HepG2 (cell line): ENCODE measurements around the gene LRRC73. TPM values are rescaled to one million over a fixed set of nuclear protein-coding genes. Genes with fewer than 3 reads are reported as not detected.

Experiments
- ATAC-seq: fragments of 200-7000 bp; cut with Tn5 transposase; 3 replicates; pipeline ENCODE4 v1.9.1; 2020; ENCODE audit warnings: mild to moderate bottlenecking, moderate library complexity
- BruUV-seq: library from RNA; stranded (reverse); fragments of 400-500 nt; replicated peaks from 2 replicates; lab custom pipeline; 2021; lab: Mats Ljungman, UMichigan
- CTCF ChIA-PET: fragments of 300-600 bp; formaldehyde crosslinking; extraction: SDS; loops from one replicate; lab custom pipeline; 2021; ENCODE audit warnings: low total read pairs, inconsistent platforms, low intra/inter-chr PET ratio; lab: Yijun Ruan, JAX
- POLR2A ChIA-PET: fragments of 350-600 bp; sonication (Branson Sonifier 250); formaldehyde crosslinking; loops from one replicate; lab custom pipeline; 2020; ENCODE audit warnings: antibody characterized with exemption, inconsistent platforms; lab: Yijun Ruan, JAX
- DNase-seq: peaks from one replicate; pipeline ENCODE4 v3.0.0-alpha.2; 2015; ENCODE audit warnings: low spot score
- FAIRE-seq: peaks from 3 replicates; lab custom pipeline; 2011; peaks lifted over from hg19 to GRCh38; lab: Jason Lieb, UNC
- H2AFZ ChIP-seq: one replicate; pipeline ENCODE4 v1.6.1; 2011; ENCODE audit warnings: low read length, inconsistent platforms
- H3K27ac ChIP-seq: fragments of 300-600 bp; 3 replicates; pipeline ENCODE4 v1.8.0; 2011; ENCODE audit warnings: mixed run types, mild to moderate bottlenecking, mixed read lengths, low read length, inconsistent platforms; ENCODE audit not compliant: insufficient read depth; ENCODE audit errors: extremely low read length
- H3K27me3 ChIP-seq, 2 experiments: fragments of 200-600 bp in 1 of 2; 2 replicates in 1 of 2; 3 replicates in 1 of 2; pipeline versions ENCODE4 v1.6.0 to v1.8.0; 2011; ENCODE audit warnings: low read length in 2 of 2, mild to moderate bottlenecking in 2 of 2, moderate library complexity in 2 of 2, inconsistent platforms in 1 of 2; ENCODE audit not compliant: insufficient read depth in 2 of 2, control insufficient read depth in 1 of 2
- H3K36me3 ChIP-seq, 2 experiments: fragments of 200-600 bp in 1 of 2; replicated peaks in 1 of 2; 2 replicates in 1 of 2; 3 replicates in 1 of 2; pipeline versions ENCODE4 v1.5.1 to v1.8.0; 2011; ENCODE audit warnings: low read length in 2 of 2, inconsistent platforms in 1 of 2; ENCODE audit not compliant: insufficient read depth in 2 of 2, control insufficient read depth in 1 of 2
- H3K4me1 ChIP-seq: 2 replicates; pipeline ENCODE4 v1.5.1; 2012; ENCODE audit warnings: low read length, inconsistent platforms; ENCODE audit not compliant: insufficient read depth
- H3K4me2 ChIP-seq: 2 replicates; pipeline ENCODE4 v1.6.0; 2011; ENCODE audit warnings: low read depth, low read length, inconsistent platforms
- H3K4me3 ChIP-seq, 3 experiments: fragments of 200-600 bp in 1 of 3; sonication (generic), shearing (Covaris generic) in 1 of 3; replicated peaks in 1 of 3; 2 replicates each; pipeline ENCODE4 v1.5.1; 2011 to 2016; ENCODE audit warnings: low read length in 3 of 3, inconsistent platforms in 2 of 3, low read depth in 2 of 3, mild to moderate bottlenecking in 2 of 3, control low read depth in 1 of 3, mixed read lengths in 1 of 3; ENCODE audit not compliant: insufficient read depth in 1 of 3
- H3K79me2 ChIP-seq: one replicate; pipeline ENCODE4 v1.6.1; 2011; ENCODE audit warnings: low read length, inconsistent platforms; ENCODE audit not compliant: insufficient read depth
- H3K9ac ChIP-seq: 2 replicates; pipeline ENCODE4 v1.6.0; 2011; ENCODE audit warnings: mild to moderate bottlenecking, low read depth, low read length, inconsistent platforms; ENCODE audit not compliant: insufficient read depth
- H3K9me3 ChIP-seq: 2 replicates; pipeline ENCODE4 v1.5.1; 2012; ENCODE audit warnings: mild to moderate bottlenecking, low read length
- H4K20me1 ChIP-seq: 2 replicates; pipeline ENCODE4 v1.6.0; 2011; ENCODE audit warnings: inconsistent platforms, mild to moderate bottlenecking, low read length, moderate library complexity; ENCODE audit not compliant: insufficient read depth
- POLR2A ChIP-seq, 2 experiments: IDR thresholded peaks; 2 replicates each; pipeline ENCODE4 v1.6.1; 2011; ENCODE audit warnings: low read depth in 2 of 2, low read length in 2 of 2, mild to moderate bottlenecking in 1 of 2, moderate library complexity in 1 of 2; ENCODE audit not compliant: insufficient read depth in 1 of 2
- RBM22 ChIP-seq: fragments of 200-400 bp; formaldehyde crosslinking; optimal IDR thresholded peaks from 2 replicates; pipeline ENCODE3; 2017; ENCODE audit warnings: mild to moderate bottlenecking, low read length, moderate library complexity
- ZNF274 ChIP-seq: sonication (generic); formaldehyde crosslinking; IDR thresholded peaks from 2 replicates; pipeline ENCODE4 v1.5.1; 2020; ENCODE audit warnings: mild to moderate bottlenecking, missing genetic modification reagents
- ZNF34 ChIP-seq: sonication (generic); formaldehyde crosslinking; IDR thresholded peaks from 2 replicates; pipeline ENCODE4 v1.4.0; 2020; ENCODE audit warnings: mild to moderate bottlenecking, missing genetic modification reagents, borderline replicate concordance
- ZNF530 ChIP-seq: sonication (generic); formaldehyde crosslinking; IDR thresholded peaks from 2 replicates; pipeline ENCODE4 v1.5.0; 2020; ENCODE audit warnings: low read depth, mild to moderate bottlenecking, missing genetic modification reagents
- WGBS: methylation state at CpG from one replicate; pipeline ENCODE4 v1.1.6; 2017; ENCODE audit warnings: low lambda C conversion rate; 5-methylcytosine and 5-hydroxymethylcytosine counted together
- in situ Hi-C: cut with HindIII; loops from 2 replicates; pipeline ENCODE4 v1.10.0; 2017; ENCODE audit warnings: low pct_unique_long_range_greater_than_20kb; ENCODE audit not compliant: extremely low pct_ligation_motif_present
- intact Hi-C: fragments of 100-400 bp; cut with micrococcal nuclease; formaldehyde crosslinking; loops from one replicate; pipeline ENCODE4 v1.10.0; 2022; ENCODE audit not compliant: unreplicated experiment
- polyA plus RNA-seq, 8 experiments: library from polyadenylated mRNA; depleted of rRNA in 3 of 8; stranded (reverse) in 7 of 8; unstranded in 1 of 8; fragments of >200 nt; fragmentation: Illumina TruSeq in 4 of 8; extraction: Trizol in 4 of 8; gene quantifications; 2 replicates each; pipeline versions ENCODE4 v1.2.1 to v1.2.3, GENCODE V29; 2011 to 2016; ENCODE audit warnings: low read depth in 4 of 8, missing spikeins in 1 of 8, mixed read lengths in 1 of 8; ENCODE audit not compliant: insufficient read depth in 1 of 8
- total RNA-seq, 5 experiments: library from RNA; depleted of rRNA; stranded (reverse); fragments of >200 nt; fragmentation: Illumina TruSeq; extraction: Trizol; gene quantifications; 2 replicates each; pipeline ENCODE4 v1.2.3, GENCODE V29; 2016; ENCODE audit warnings: low read depth in 1 of 5

LRRC73 gene
- total and polyA plus RNA-seq, 2 of the 13 experiments (the other 11 are each of a cell fraction or from before 2014, with no cell fraction given) = 0.11 to 0.12 TPM

DNA sequence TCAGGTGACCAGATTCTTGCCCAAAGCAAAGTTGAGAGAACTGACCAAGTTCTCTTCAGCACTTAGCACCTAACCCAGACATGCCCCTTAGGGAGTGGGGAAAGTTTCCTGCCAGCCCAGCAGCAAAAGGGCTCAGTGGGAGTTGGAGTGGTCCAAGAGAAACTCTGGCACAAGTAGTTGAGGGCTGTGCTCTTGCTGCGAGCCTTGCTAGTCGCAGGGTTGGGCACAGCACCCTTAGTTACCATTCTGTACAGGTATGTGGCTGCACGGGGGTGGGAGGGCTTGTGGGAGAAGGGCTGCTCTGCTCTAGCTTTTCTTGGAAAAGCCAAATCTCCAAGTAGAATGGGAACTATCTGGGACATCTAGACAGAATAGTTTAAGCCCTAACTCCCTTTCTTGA, 13.1 kb upstream of the LRRC73 start:
- Histone ChIP-seq H3K27me3 (no peaks in the 10 kb centered on the region), H3K27ac (no peak overlapping the region), H3K4me1 (peaks cover 11% of the 10 kb centered on the region), H2AFZ (no peak overlapping the region), H3K4me3 (no peak overlapping the region), H3K79me2 (peaks cover 13% of the 10 kb centered on the region), H3K9me3 (no peaks in the 10 kb centered on the region), H3K9ac (no peak overlapping the region), H3K4me2 (no peak overlapping the region), H3K36me3 (peaks cover 57 to 92% of the 10 kb centered on the region in 2 experiments), H4K20me1 (no peaks in the 10 kb centered on the region)
- in situ Hi-C loops = no loop called here
- WGBS = 94% methylated on average over 3 of the region's 3 CpGs
- DNase-seq (no peak), ATAC-seq (peak; percentile 12; the same call in 2 of the 3 replicates), FAIRE-seq (no peak)
- no TSS peak for BruUV-seq
- ChIA-PET POLR2A (interaction anchor here (2.1 kb wide), 1 partner anchor 52 kb away, joined by 4 read pairs; no protein-coding TSS in a partner anchor), CTCF (no interaction called here)
- intact Hi-C loops = no loop called here
- TF ChIP-seq RBM22 = peak; percentile 9
- TF ChIP-seq POLR2A (IDR thresholded peaks at IDR 0.05; ENCODE audit: insufficient read depth in 1 of 2, low read depth in 2 of 2, low read length in 2 of 2) = peak in 1 of 2 experiments; percentile 47; a peak in 1 of 4 replicates
- no peak for TF ChIP-seq ZNF274 (CRISPR knock-in tag)
- TF ChIP-seq ZNF34 = no peak

DNA sequence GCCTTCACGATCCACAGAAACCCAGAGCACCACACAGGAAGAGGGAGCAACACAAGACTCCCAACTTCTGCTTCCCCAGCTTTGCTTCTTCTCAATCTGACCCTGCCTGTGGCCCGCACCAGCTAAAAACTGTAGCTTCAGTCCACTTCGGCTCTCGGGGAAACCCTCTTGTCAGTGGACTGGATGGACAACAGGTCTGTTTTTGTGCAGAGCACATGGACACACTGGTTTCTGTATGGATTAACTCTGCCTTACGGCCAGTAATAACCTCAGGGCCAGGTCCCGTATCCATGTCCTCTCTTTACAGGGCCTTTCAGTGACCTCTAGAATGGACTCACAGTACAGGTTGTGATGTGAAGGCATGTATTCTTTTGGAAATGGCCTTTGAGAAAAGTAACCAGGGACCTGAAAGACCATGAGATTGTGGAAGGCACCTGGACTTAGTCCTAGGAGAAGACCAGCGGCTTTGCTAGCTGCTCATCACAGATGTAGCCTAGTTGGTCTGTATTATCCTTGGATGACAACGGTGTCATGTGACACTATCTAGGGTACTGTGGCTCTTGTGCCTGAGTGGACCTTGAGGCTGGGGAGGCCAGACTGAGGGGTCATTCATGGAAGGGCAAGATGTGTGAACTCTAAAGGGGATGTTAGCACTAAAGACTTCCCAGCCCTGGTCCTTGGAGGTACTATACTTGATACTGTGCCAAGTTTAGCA, 12.6 kb upstream of the LRRC73 start:
- H3K36me3 ChIP-seq = peaks cover 56 to 87% of the 10 kb centered on the region in 2 experiments
- H3K4me1 ChIP-seq = peaks cover 17% of the 10 kb centered on the region
- no peaks in the 10 kb centered on the region for H3K27me3 ChIP-seq
- no peak overlapping the region for H3K9ac ChIP-seq
- no peak for FAIRE-seq
- in situ Hi-C loops = no loop called here
- H3K9me3 ChIP-seq = no peaks in the 10 kb centered on the region
- no peak overlapping the region for H3K27ac ChIP-seq
- TSS peak; percentile 12 for BruUV-seq
- WGBS = 97% methylated on average over 8 of the region's 8 CpGs
- no peak overlapping the region for H3K4me2 ChIP-seq
- peak; percentile 12 for ATAC-seq
- H3K4me3 ChIP-seq = no peak overlapping the region
- peaks cover 19% of the 10 kb centered on the region for H3K79me2 ChIP-seq
- CTCF ChIA-PET = no interaction called here
- no peak for DNase-seq
- H4K20me1 ChIP-seq = no peaks in the 10 kb centered on the region
- intact Hi-C loops = no loop called here
- TF ChIP-seq ZNF530 (CRISPR knock-in tag) (no peak), RBM22 (peak; percentile 33)
- H2AFZ ChIP-seq = no peak overlapping the region
- POLR2A ChIA-PET = interaction anchor here (1.2 to 2.1 kb wide), 2 partner anchors 12 to 53 kb away, joined by 4 to 5 read pairs; partner anchors contain the start of gene LRRC73
